ENCODE results near the gene SMCO4.
"Not testable (repeated sequence)": the region's sequence is repeated elsewhere in the genome, so short reads cannot be mapped to it uniquely, and the experiment has no call there.

The SMCO4 gene

GRCh38 chr11:93543292-93543977 lies at the start of gene SMCO4:
Gene SMCO4, minus strand, starts transcription at chr11:93543391. Its CDS starts 64,202 bp downstream, at chr11:93479189.
- no peak within 1 kb of the TSS for H3K27ac ChIP-seq

GRCh38 chr11:93591247-93591898 lies 48.2 kb upstream of the SMCO4 start:
- H3K27ac ChIP-seq: no peak overlapping the region
- no peak for DNase-seq (ENCODE audit: low read depth, low spot score)

More at GRCh38 chr11:93543292-93543977, at the start of gene SMCO4:
- DNase-seq (ENCODE audit: low read depth, low spot score): no peak

- H3K27ac ChIP-seq: no peak overlapping the region
- no peak for DNase-seq (ENCODE audit: low read depth, low spot score)
Observed at GRCh38 chr11:93589347-93589746, 46.2 kb upstream of the SMCO4 start.

GRCh38 chr11:93587858-93588581 lies 44.8 kb upstream of the SMCO4 start:
- no peak for DNase-seq (ENCODE audit: low read depth, low spot score)
- H3K27ac ChIP-seq: no peak overlapping the region

GRCh38 chr11:93587425-93587824 lies 44.2 kb upstream of the SMCO4 start:
- H3K27ac ChIP-seq; DNase-seq (ENCODE audit: low read depth, low spot score): not testable (repeated sequence)

- no peak for DNase-seq (ENCODE audit: low read depth, low spot score)
- no peak overlapping the region for H3K27ac ChIP-seq
Observed at GRCh38 chr11:93585758-93586157, 42.6 kb upstream of the SMCO4 start.

GRCh38 chr11:93583490-93583889 lies 40.3 kb upstream of the SMCO4 start:
- DNase-seq (ENCODE audit: low read depth, low spot score): no peak
- no peak overlapping the region for H3K27ac ChIP-seq

GRCh38 chr11:93579187-93579751 lies 36.1 kb upstream of the SMCO4 start:
- no peak for DNase-seq (ENCODE audit: low read depth, low spot score)
- no peak overlapping the region for H3K27ac ChIP-seq

- peak overlapping the region; percentile 8 for H3K27ac ChIP-seq
- DNase-seq (ENCODE audit: low read depth, low spot score): no peak
Observed at GRCh38 chr11:93577286-93577685, 34.1 kb upstream of the SMCO4 start.

GRCh38 chr11:93576870-93577269 lies 33.7 kb upstream of the SMCO4 start:
- not testable (repeated sequence) for DNase-seq (ENCODE audit: low read depth, low spot score)
- peak overlapping the region; percentile 8 for H3K27ac ChIP-seq

- no peak for DNase-seq (ENCODE audit: low read depth, low spot score)
Observed at GRCh38 chr11:93574638-93575220, 31.5 kb upstream of the SMCO4 start.

GRCh38 chr11:93573184-93573583 lies 30.0 kb upstream of the SMCO4 start:
- no peak overlapping the region for H3K27ac ChIP-seq
- DNase-seq (ENCODE audit: low read depth, low spot score): no peak

More at GRCh38 chr11:93574638-93575220, 31.5 kb upstream of the SMCO4 start:
- H3K27ac ChIP-seq: no peak overlapping the region

GRCh38 chr11:93572621-93573020 lies 29.4 kb upstream of the SMCO4 start:
- no peak for DNase-seq (ENCODE audit: low read depth, low spot score)
- H3K27ac ChIP-seq: no peak overlapping the region

GRCh38 chr11:93572171-93572570 lies 29.0 kb upstream of the SMCO4 start:
- no peak overlapping the region for H3K27ac ChIP-seq
- DNase-seq (ENCODE audit: low read depth, low spot score): no peak

GRCh38 chr11:93571612-93572011 lies 28.4 kb upstream of the SMCO4 start:
- no peak for DNase-seq (ENCODE audit: low read depth, low spot score)
- H3K27ac ChIP-seq: no peak overlapping the region

- no peak for DNase-seq (ENCODE audit: low read depth, low spot score)
- no peak overlapping the region for H3K27ac ChIP-seq
Observed at GRCh38 chr11:93570759-93571413, 27.7 kb upstream of the SMCO4 start.

GRCh38 chr11:93569496-93569895 lies 26.3 kb upstream of the SMCO4 start:
- DNase-seq (ENCODE audit: low read depth, low spot score): no peak
- H3K27ac ChIP-seq: no peak overlapping the region

- no peak overlapping the region for H3K27ac ChIP-seq
- no peak for DNase-seq (ENCODE audit: low read depth, low spot score)
Observed at GRCh38 chr11:93568726-93569125, 25.5 kb upstream of the SMCO4 start.

GRCh38 chr11:93567401-93567895 lies 24.3 kb upstream of the SMCO4 start:
- DNase-seq (ENCODE audit: low read depth, low spot score): no peak
- no peak overlapping the region for H3K27ac ChIP-seq

GRCh38 chr11:93564895-93565294 lies 21.7 kb upstream of the SMCO4 start:
- H3K27ac ChIP-seq: no peak overlapping the region
- no peak for DNase-seq (ENCODE audit: low read depth, low spot score)
